ENCODE measurements around the gene DLG5.

- TF ChIP-seq CTCF (IDR thresholded peaks at IDR 0.05; ENCODE audit: insufficient read depth, low read length, poor library complexity, severe bottlenecking) (no peak), EZH2phosphoT487 (conservative IDR thresholded peaks at IDR 0.05; ENCODE audit: low read length) (no peak)
Measured at GRCh38 chr10:77962350-77963146, 36.0 kb upstream of the DLG5 start.

Data from SU-DHL-6 (cell line).